GM06990 (cell line): Measurements from ENCODE around the gene PPP4C.
"Not testable (repeated sequence)": the region's sequence is repeated elsewhere in the genome, so short reads cannot be mapped to it uniquely, and the experiment has no call there.

ENCODE experiments used
- DNase-seq: peaks from one replicate; pipeline ENCODE4 v3.0.0-alpha.2; 2011; ENCODE audit not compliant: insufficient read length; ENCODE audit errors: extremely low read depth
- H3K27me3 ChIP-seq: replicated peaks from 2 replicates; pipeline ENCODE4 v1.6.0; 2011; ENCODE audit warnings: low read length; ENCODE audit not compliant: control insufficient read depth, insufficient read depth
- H3K36me3 ChIP-seq: 2 replicates; pipeline ENCODE4 v1.5.1; 2011; ENCODE audit warnings: low read length; ENCODE audit not compliant: control insufficient read depth, insufficient read depth
- H3K4me3 ChIP-seq: replicated peaks from 2 replicates; pipeline ENCODE4 v1.5.1; 2011; ENCODE audit warnings: low read depth, mild to moderate bottlenecking, control low read depth, low read length
- TF ChIP-seq, protein P1 (sequence below): IDR thresholded peaks from 2 replicates; pipeline ENCODE4 v1.5.1; 2011; ENCODE audit warnings: low read length, control low read depth, mild to moderate bottlenecking, inconsistent platforms; ENCODE audit not compliant: insufficient read depth, poor library complexity, severe bottlenecking

PPP4C gene

DNA sequence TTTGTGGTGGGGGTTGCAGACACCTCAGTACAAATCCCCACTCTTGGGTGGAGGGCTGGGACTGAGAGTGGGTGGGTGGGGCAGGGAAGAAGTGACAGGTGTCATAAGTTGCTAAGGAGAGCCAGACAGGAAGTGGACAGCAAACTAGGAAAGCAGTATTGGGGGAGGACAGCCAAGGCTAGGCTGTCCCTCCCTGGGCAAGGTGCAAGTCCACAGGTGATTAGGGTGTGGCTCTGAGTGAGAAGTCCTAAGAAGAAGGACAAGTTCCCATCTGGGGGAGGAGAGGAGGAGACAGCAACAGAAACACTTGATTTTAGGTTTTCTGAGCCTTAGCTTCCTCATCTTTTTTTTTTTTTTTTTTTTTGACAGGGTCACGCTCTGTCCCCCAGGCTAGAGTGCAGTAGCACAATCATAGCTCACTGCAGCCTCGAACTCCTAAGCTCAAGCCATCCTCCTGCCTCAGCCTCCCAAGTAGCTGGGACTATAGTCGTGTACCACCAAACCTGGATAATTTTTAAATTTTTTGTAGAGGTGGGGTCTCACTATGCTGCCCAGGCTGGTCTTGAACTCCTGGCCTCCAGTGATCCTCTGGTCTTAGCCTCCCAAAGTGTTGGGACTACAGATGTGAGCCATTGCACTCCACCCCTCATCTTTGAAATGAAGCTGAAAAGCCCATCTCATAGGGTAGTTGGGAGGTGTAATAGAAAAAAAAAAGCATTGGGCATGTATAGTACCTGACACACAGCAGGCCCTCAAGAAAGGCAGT, 44.7 kb downstream of the PPP4C start:
- TF ChIP-seq, protein P1, sequence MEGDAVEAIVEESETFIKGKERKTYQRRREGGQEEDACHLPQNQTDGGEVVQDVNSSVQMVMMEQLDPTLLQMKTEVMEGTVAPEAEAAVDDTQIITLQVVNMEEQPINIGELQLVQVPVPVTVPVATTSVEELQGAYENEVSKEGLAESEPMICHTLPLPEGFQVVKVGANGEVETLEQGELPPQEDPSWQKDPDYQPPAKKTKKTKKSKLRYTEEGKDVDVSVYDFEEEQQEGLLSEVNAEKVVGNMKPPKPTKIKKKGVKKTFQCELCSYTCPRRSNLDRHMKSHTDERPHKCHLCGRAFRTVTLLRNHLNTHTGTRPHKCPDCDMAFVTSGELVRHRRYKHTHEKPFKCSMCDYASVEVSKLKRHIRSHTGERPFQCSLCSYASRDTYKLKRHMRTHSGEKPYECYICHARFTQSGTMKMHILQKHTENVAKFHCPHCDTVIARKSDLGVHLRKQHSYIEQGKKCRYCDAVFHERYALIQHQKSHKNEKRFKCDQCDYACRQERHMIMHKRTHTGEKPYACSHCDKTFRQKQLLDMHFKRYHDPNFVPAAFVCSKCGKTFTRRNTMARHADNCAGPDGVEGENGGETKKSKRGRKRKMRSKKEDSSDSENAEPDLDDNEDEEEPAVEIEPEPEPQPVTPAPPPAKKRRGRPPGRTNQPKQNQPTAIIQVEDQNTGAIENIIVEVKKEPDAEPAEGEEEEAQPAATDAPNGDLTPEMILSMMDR: no peak
- Histone ChIP-seq H3K36me3 (peaks cover 2% of the 10 kb centered on the region), H3K27me3 (no peaks in the 10 kb centered on the region), H3K4me3 (no peak overlapping the region)
- DNase-seq: no peak

DNA sequence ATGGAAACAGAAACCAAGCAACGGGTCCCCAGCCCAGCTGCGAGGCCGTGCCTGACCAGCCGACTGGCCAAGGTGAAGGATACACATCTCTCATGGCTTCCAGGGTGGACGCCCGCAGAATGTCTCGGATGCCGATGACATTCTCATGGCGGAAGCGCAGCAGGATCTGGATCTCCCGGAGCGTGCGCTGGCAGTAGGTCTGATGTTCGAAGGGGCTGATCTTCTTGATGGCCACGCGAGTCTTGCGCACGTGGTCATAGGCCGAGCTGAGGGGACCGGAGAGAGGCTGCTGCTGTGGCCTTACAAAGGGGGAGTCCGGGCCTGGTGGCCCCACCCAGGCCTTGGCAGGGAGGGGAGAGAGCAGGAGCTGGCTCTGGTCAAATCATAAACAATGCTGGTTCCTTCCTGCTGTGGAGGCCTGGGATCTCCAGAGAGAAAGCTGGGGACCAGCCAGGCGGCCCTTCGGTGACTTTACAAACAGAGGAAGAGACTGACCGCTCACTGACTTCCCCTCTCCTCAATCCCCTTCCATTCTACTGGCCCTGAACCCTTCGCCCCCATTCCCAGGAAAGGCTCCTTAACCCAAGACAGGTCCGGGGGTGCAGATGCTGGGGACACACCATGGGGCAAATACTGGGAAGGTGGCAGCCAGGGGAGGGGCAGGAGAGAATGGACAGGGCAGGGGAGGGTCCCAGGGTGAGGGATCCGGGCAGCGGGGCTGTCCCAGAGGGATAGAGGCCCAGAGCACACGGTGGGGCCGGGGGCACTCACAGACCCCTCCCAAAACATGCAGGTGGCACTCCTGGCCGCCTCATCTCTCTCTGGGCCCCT, 46.2 kb downstream of the PPP4C start:
- H3K27me3 ChIP-seq: no peaks in the 10 kb centered on the region
- TF ChIP-seq, protein P1: no peak
- H3K4me3 ChIP-seq: peak overlapping the region; percentile 87
- no peaks in the 10 kb centered on the region; the same call in none of the 2 replicates for H3K36me3 ChIP-seq
- DNase-seq: no peak

DNA sequence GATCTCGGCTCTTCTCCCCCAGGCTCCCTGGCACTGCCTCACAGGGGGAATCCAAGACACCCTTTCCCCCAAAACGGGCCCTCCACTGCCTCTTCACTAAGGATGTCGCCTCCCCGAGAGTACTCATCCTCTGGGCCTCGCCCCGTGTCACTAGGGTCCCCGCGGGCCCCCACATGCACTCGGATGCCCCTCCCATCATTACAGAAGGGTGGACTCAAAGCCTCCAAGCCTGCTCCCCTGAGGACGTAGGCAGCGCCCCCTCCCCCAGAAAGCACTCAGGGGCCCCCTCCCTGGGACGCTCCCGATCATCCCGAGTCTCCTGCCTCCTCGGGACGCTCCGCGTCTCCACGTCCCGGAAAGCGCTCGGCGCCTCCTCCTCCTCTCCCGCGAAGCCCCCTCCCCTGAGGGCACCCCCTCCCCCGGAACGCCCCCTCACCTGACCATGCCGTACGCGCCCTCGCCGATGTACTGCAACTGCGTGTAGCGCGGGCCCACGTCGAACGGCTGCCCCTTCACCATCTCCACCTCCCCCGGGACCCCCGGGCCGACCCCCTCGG, 46.9 kb downstream of the PPP4C start:
- TF ChIP-seq, protein P1: no peak
- peak overlapping the region; percentile 87 for H3K4me3 ChIP-seq
- no peak for DNase-seq
- H3K36me3 ChIP-seq: no peaks in the 10 kb centered on the region; the same call in 1 of the 2 replicates
- H3K27me3 ChIP-seq: no peaks in the 10 kb centered on the region

DNA sequence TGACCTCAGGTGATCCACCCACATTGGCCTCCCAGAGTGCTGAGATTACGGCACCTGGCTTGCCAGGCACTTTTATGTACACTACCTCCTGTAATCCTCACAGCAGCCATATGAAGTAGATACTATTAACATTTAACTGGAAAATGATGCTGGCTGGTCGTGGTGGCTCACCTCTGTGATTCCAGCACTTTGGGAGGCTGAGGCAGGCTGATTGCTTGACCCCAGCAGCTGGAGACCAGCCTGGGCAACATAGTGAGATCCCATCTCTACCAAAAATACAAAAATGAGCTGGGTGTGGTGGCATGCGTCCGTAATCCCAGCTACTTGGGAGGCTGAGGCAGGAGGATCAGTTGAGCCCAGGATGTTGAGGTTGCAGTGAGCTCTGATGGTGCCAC, 49.2 kb downstream of the PPP4C start:
- no peak overlapping the region for H3K4me3 ChIP-seq
- H3K36me3 ChIP-seq: no peaks in the 10 kb centered on the region
- TF ChIP-seq, protein P1: no peak
- DNase-seq: no peak
- H3K27me3 ChIP-seq: no peaks in the 10 kb centered on the region

DNA sequence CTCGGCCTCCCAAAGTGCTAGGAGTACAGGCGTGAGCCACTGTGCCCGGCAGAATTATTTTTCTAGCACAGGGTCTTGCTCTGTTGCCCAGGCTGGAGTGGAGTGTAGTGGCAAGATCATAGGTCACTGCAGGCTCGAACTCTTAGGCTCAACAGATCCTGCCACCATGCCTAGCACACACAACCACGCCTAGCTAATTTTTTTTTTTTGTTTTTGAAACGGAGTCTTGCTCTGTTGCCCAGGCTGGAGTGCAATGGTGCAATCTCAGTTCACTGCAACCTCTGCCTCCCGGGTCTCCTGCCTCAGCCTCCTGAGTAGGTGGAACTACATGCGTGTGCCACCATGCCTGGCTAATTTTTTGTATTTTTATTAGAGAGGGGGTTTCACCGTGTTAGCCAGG, 49.9 kb downstream of the PPP4C start:
- not testable (repeated sequence) for H3K36me3 ChIP-seq, DNase-seq, H3K4me3 ChIP-seq, H3K27me3 ChIP-seq

DNA sequence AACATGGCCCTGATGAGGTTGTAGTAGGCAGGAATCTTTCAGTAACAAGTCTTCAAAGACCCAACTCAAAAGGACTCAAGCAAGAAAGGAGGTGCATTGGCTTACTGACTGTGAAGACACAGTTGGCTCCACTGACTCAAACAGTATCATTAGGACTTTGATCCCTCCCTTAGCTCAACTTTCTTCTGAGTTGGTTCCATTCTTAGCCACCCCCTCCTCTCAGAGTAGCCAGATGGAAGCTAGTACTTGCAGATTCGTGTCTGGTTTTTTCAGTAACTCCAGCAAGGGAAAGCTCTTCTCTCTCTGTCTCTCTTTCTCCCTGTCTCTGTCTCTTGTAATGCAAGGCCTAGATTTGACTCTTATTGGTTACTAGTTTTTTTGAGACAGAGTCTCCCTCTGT, 52.2 kb downstream of the PPP4C start:
- Histone ChIP-seq H3K4me3 (no peak overlapping the region), H3K27me3 (no peaks in the 10 kb centered on the region), H3K36me3 (no peaks in the 10 kb centered on the region)
- TF ChIP-seq, protein P1: no peak
- no peak for DNase-seq
